GM08714 (cell line): Measurements from ENCODE around the gene RNF149.
"Not testable (repeated sequence)": the region's sequence is repeated elsewhere in the genome, so short reads cannot be mapped to it uniquely, and the experiment has no call there.

Experiments
- H3K4me3 ChIP-seq: fragments of 200-500 bp; sonication (Bioruptor generic); 2 replicates; pipeline ENCODE4 v1.5.1; 2014; ENCODE audit warnings: mild to moderate bottlenecking, low read length, inconsistent platforms
- ZNF274 ChIP-seq: IDR thresholded peaks from 2 replicates; pipeline ENCODE4 v1.6.1; 2012; ENCODE audit warnings: mild to moderate bottlenecking, low read depth, low read length

RNF149 gene

DNA sequence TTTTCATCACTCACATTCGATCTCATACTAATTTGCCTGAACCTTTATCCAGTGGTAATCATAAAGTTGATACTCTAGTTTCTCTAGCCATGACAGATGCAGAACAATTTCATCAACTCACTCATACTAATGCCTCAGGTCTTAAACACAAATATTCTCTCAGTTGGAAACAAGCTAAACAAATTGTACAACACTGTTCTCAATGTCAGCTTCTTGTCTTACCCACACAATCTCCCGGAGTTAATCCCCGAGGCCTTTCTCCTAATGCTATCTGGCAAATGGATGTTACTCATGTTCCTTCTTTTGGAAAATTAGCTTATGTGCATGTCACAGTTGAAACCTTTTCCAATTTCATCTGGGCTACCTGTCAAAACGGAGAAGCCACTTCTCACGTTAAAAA is 67.3 kb downstream of the RNF149 start:
- H3K4me3 ChIP-seq = no peak overlapping the region
- TF ChIP-seq ZNF274 = no peak

DNA sequence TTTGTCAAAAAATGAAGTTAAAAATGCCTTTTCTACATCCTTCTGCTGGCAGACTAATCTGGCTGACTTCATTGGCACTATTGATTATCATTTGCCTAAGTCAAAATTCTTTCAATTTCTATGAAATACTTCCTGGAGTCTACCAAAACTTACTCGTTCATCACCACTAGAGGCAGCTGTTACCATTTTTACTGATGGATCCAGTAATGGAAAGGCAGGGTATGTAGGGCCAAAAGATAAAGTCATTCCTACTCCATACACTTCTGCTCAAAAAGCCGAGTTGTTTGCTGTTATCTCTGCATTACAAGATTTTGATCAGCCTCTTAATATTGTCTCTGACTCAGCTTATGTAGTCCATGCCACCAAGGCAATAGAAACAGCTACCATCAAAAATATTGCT is 67.8 kb downstream of the RNF149 start:
- H3K4me3 ChIP-seq = not testable (repeated sequence)

DNA sequence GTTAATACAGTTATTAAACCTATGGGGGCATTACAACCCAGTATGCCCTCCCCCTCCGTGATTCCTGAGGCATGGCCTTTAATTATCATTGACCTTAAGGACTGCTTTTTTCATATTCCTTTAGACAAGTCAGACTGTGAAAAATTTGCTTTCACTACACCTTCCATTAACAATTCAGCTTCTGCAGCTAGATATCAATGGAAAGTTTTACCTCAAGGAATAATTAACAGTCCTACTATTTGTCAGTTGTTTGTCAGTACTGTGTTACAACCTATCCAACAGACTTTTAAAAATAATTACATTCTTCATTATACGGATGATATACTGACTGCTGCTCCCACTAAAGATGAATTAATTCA is 68.8 kb downstream of the RNF149 start:
- H3K4me3 ChIP-seq = not testable (repeated sequence)

DNA sequence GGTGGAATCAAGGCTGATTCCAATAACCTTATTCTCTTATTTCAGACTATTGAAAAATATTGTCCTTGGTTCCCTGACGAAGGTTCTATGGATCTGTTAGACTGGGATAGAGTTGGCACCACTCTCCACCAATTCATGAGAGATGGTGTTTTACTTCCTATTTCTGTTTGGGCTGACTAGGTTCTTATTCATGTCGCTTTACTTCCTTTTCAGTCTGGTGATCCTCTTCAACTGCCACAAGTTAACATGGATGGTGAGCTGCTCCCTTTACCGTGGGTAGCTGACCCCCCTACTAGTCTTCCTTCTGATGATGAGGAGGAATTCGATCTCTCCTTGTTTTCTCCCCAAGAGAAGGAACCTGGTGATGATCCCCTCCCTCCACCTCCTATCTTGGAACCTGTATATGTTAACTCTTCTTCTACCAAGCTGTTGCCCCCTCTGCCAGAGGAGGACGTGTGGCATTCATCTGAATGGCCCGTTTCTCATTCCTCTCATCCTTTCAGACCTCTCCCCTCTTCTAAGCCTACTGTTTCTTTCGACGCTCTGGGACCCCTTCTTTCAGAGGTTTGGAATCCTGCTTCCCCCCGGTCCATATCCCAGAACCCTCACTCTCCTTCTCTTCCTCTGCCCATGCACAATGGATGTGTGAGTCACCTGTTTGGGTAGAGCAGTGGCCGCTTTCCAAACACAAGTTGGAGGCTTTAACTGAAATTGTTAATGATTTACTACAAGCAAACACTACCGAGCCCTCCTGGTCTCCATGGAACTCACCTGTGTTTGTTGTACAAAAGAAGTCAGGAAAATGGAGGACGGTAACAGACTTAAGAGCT is 69.4 kb downstream of the RNF149 start:
- H3K4me3 ChIP-seq = no peak overlapping the region
- no peak for TF ChIP-seq ZNF274

DNA sequence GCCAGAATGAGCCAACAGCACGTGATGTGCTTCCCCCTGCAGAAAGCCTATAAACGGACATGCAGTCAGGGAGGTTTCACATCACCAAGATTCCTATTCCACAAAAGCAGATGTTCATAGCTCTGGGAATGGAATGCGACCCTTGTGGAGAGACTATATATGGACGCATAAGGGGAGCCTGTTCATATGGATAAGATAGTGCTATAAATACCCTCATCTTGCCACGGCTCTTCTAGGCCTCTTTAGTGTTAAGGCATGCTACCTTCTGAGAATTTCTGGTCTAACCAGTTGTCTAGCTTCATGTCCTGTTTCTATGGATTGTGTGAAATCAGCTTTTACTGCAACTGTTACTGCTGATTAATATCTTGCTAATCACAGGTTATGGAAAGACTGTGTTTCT is 70.6 kb downstream of the RNF149 start:
- H3K4me3 ChIP-seq = not testable (repeated sequence)

DNA sequence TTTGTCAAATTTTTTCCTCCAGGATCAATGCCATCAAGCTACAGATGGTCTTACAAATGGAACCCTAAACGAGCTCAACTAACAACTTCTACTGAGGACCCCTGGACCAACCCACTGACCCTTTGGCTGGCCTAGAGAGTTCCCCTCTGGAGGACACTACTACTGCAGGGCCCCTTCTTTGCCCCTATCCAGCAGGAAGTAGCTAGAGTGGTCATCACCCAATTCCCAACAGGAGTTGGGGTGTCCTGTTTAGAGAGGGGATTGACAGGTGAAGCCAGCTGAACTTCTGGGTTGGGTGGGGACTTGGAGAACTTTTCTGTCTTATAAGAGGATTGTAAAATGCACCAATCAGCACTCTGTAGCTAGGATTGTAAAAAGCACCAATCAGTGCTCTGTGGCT is 72.5 kb downstream of the RNF149 start:
- H3K4me3 ChIP-seq = not testable (repeated sequence)

DNA sequence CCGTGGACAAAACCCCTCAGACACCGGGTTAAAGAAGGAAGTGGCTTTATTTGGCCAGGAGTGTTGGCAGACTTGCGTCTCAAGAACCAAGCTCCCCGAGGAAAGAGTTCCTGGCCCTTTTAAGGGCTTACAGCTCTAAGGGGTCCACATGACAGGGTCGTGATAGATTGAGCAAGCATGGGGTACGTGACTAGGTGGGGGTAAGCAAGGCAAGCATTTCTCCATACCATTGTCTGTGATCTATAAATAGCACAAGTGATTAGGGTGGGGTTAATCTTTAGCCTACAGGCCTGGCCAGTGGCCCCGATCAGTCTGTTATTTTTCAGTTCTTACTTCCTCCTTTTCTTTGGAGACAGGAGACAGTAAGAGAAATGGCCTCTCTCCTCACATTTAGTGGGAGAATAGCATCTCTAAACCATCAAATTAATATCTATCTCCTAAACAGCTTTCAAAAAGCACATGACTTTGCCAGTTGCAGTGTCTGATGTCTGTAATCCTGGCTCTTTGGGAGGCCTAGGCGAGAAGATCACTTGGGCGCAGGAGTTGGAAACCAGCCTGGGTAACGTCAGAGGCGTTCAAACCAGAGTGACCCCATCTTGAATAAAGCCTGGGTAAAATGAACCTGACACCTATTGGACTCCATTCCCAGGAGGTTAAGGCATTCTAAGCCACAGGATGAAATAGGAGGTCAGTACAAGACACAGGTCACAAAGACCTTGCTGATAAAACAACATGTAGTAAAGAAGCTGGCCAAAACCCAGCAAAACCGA is 74.1 kb downstream of the RNF149 start:
- no peak for TF ChIP-seq ZNF274
- H3K4me3 ChIP-seq = no peak overlapping the region

DNA sequence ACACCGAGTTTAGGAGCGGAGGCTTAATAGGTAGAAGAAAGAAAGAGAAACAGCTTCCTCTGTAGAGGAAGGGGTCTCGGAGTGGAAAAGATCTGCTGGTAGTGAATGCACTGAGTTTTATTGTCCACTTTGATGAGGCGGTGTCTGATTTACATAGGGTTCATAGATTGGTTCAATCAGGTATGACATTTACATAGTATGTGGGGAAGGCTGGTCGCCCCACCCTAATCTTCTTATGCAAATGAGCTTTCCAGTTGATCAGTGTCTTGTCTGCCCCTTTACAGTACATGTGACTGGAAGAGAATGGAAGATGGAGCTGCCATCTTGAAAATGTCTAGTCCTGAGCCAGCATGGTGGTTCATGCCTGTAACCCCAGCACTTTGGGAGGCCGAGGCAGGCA is 75.7 kb downstream of the RNF149 start:
- no peak for TF ChIP-seq ZNF274
- no peak overlapping the region for H3K4me3 ChIP-seq

DNA sequence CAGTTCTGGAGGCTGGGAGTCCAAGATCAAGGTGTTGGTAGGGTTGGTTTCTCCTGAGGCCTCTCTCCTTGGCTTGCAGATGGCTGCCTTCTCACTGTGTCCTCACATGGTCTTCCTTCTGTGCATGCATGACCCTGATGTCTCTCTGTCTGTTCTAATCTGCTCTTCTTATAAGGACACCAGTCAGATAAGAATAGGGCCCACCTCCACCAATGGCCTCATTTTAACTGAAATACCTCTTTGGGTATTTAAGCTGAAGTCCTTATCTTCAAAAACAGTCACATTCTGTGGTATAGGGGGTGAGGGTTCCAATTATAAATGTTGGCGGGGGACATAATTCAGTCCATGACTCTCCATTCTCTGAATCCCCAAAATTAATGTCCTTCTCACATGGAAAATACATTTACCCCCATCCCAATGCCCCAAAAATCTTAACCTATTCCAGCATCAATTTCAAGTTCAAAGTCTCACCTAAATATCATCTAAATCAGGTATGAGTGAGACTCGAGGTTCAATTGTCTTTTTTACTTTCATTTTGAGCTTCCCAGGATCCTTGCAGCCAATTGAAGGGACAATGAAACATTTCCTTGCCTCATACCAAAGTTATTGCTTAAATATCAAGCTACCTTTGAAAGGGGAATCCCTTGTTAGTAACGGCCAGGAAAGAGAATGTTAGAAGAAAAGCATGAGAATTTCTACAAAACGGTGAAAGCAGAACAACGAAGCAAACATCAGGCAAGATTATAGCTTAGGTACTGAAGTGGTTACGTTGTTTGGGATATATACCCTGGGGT is 76.4 kb downstream of the RNF149 start:
- H3K4me3 ChIP-seq = no peak overlapping the region

DNA sequence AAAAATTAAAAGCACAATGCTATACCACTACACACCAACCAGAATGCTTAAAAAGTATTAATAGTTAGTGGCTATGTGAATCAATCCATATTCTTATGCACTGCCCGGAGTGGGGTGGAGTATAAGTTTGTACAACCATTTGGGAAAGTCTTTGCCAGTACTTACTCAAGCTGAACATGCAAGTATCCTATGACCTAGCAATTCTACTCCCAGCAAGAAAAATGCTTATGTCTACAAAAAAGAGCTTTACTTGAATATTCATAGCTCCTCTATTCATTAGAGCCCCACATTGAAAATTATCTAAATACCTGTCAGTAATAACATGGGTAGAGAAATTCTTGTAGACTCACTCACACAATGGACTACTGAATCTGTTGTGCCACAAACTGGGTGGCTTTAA is 77.3 kb downstream of the RNF149 start:
- no peak for TF ChIP-seq ZNF274
- no peak overlapping the region for H3K4me3 ChIP-seq

More for the DNA sequence above, 76.4 kb downstream of the RNF149 start:
- TF ChIP-seq ZNF274 = no peak

DNA sequence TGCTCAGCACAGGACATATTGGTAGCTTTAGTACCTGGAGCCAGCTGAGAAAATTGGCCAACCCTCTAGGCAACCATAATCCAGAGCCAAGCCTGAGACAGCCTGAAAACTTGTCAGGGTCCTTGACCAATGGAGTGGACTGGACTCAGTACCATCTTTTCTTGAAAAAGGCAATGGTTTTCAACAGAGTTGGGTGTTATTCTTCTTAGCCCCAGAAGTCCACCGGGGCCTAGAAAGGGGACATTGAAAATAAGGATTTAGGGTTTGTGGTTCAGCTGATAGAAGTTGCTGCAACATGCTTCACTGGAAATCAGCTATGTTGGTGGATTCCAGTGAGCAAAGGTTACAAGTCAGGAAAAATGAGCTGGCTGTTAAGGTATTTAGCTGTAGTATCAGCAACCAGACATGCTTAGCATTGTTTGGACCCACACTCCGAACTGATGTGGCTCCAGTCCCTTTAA is 77.9 kb downstream of the RNF149 start:
- no peak overlapping the region for H3K4me3 ChIP-seq
- no peak for TF ChIP-seq ZNF274
